IPS DF 6.9 (cell line): ENCODE data around the gene XYLT1.

Source experiments
- DNase-seq: peaks from one replicate; pipeline ENCODE4 v3.0.0-alpha.2; 2013; ENCODE audit warnings: low read depth, low spot score
- H3K27ac ChIP-seq: one replicate; pipeline ENCODE4 v1.5.1; 2013; ENCODE audit warnings: low read length, control low read depth
- H3K27me3 ChIP-seq: 2 replicates; pipeline ENCODE4 v1.6.1; 2013; ENCODE audit warnings: mild to moderate bottlenecking, low read length; ENCODE audit not compliant: control insufficient read depth, insufficient read depth
- H3K36me3 ChIP-seq: 2 replicates; pipeline ENCODE4 v1.6.1; 2013; ENCODE audit warnings: low read length; ENCODE audit not compliant: control insufficient read depth, insufficient read depth
- H3K4me1 ChIP-seq: 2 replicates; pipeline ENCODE4 v1.6.1; 2013; ENCODE audit warnings: low read length; ENCODE audit not compliant: control insufficient read depth, insufficient read depth
- H3K4me3 ChIP-seq: 2 replicates; pipeline ENCODE4 v1.5.1; 2013; ENCODE audit warnings: mild to moderate bottlenecking, low read length
- H3K9me3 ChIP-seq: 2 replicates; pipeline ENCODE4 v1.6.1; 2013; ENCODE audit warnings: low read length, inconsistent platforms; ENCODE audit not compliant: control insufficient read depth, insufficient read depth
- WGBS: extraction: QIAGEN DNeasy Blood & Tissue Kit; methylation state at CpG from one replicate; pipeline ENCODE4 v1.1.7; 2013; ENCODE audit warnings: mixed read lengths, missing lambda C conversion rate; ENCODE audit not compliant: insufficient read length, insufficient coverage; 5-methylcytosine and 5-hydroxymethylcytosine counted together

XYLT1 gene

DNA sequence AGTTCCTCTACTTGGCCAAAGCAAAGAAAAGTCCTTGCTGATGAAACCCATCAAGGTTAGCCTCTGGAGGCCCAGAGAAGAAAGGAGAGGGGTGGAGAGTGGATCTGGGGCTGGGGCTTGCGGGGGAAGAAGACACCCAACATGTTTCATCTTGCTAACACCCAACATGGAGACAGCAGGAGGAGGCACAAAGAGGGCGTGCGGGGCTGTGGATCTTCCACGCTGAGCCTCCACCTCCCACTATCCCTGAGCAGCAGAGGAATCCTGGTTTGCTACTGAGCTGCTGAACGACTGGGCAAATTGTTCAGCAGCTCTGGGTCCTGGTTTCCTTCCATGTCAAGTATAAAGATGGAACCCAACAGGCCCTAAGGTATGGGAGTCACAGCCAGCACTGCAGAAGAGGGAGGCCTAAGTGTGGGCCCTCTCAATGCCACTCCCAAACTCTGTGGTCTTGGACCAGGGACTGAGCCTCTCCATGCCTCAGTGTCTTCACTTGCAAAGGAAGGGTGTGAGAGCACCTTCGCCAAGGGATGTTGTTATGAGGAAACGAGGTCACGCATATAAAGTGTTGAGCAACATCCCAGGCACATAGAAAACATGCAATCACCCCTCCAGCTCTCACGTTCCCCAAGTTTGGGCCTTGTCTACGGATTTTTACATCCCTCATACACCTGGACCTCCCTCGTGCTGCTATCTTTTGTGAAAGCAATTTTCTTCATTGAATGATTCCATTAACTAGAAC is 122.5 kb downstream of the XYLT1 start:
- WGBS, result no CpG with 5 or more reads among the region's 11 CpGs

DNA sequence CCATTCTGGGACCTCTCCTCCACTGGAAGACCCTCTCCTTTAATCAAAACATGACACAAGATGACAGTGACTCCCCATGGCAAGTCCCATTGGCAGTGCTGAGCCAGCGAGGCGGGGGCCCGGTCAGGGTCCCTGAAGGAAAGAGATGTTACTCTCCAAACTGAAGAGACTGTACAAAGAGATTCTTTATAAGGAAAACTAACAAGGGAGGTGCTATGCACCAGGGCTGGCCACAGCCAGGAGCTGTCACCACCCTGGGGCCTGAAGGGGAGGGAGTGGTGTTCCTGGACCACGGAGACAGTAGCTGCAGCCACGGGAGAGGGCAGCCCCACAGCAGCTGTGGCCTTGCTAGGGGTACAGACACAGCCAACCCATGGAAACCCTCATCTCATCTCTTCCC is 123.1 kb downstream of the XYLT1 start:
- Histone ChIP-seq H3K4me3 (no peak overlapping the region; the same call in 1 of the 2 replicates), H3K4me1 (no peaks in the 10 kb centered on the region), H3K27ac (no peak overlapping the region), H3K9me3 (no peaks in the 10 kb centered on the region), H3K36me3 (no peaks in the 10 kb centered on the region), H3K27me3 (no peaks in the 10 kb centered on the region)
- DNase-seq, result no peak
- no CpG with 5 or more reads among the region's 5 CpGs for WGBS

More for the DNA sequence above, 122.5 kb downstream of the XYLT1 start:
- Histone ChIP-seq H3K27ac (no peak overlapping the region), H3K36me3 (no peaks in the 10 kb centered on the region), H3K27me3 (no peaks in the 10 kb centered on the region), H3K4me3 (no peak overlapping the region), H3K9me3 (no peaks in the 10 kb centered on the region), H3K4me1 (no peaks in the 10 kb centered on the region)
- no peak for DNase-seq

DNA sequence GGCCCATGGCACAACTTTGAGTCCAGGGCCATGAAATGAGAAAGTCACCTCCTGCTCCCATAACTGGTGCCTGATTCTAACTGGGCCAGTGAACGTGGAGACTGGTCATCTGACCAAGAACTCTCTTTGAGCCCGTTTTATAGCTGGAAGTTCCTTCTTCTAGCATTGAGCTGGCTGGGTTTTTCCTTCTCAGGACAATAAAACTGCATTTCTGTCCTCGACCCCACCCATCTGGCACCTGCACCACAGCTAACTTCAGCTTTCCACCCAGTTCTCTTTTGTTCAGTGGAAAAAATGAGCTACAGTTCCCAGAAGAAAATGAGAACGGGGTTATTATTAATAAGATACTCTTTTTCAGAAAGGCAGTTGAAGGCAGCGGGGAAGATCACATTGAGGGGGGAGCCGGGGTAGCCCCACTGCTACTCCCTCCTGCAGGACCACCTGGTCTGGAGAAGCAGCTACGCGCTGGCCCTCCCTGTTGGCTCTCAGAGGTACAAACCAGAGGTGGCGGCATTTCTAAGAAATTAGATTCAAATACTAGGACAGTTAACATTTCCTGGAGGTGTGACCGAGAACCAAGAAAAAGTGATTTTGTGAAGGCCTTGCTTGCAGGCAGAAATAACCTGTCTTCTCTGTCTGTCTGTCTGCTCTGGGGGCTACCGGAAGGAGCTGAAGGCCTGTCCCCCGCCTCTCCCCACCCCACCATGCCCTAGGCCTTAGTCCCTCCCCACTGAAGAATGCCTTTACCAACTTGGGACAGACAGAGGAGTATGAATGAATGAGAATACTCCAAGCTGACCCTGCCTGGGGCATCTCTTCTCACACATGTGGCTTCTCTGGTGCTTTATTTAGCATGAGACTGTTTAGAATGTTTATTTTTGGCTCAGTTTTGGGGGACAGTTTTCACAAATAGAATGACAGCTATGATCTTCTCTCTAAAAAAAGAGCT is 123.9 kb downstream of the XYLT1 start:
- no peaks in the 10 kb centered on the region for H3K4me1 ChIP-seq
- H3K9me3 ChIP-seq, result no peaks in the 10 kb centered on the region

DNA sequence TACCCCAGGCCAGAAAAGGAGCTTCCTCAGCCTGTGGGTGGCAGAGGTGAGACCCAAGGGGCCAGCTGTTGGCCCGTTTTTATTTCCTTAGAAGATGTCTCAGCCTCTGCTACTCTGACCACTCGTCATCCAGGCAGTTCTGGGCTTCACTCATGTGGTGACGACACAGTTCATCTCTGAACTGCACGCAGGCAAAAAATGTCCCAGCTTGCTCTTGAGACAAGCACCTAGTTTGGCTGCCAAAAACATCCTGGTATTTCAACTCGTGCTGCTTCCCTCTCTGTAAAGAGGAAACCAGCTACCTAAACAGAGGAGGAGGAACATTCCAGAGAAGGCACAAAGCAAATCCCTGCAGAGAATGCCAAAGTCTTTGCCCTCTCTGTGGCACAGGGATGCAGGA is 125.7 kb downstream of the XYLT1 start:
- no peak overlapping the region for H3K27ac ChIP-seq
- H3K4me1 ChIP-seq, result no peaks in the 10 kb centered on the region
- no CpG with 5 or more reads among the region's 5 CpGs for WGBS
- H3K9me3 ChIP-seq, result no peaks in the 10 kb centered on the region
- no peak overlapping the region for H3K4me3 ChIP-seq
- H3K36me3 ChIP-seq, result no peaks in the 10 kb centered on the region
- H3K27me3 ChIP-seq, result no peaks in the 10 kb centered on the region
- no peak for DNase-seq

More for the DNA sequence above, 123.9 kb downstream of the XYLT1 start:
- H3K27me3 ChIP-seq, result no peaks in the 10 kb centered on the region
- no peak overlapping the region for H3K4me3 ChIP-seq
- no CpG with 5 or more reads among the region's 12 CpGs for WGBS
- H3K36me3 ChIP-seq, result no peaks in the 10 kb centered on the region
- DNase-seq, result no peak
- H3K27ac ChIP-seq, result no peak overlapping the region

DNA sequence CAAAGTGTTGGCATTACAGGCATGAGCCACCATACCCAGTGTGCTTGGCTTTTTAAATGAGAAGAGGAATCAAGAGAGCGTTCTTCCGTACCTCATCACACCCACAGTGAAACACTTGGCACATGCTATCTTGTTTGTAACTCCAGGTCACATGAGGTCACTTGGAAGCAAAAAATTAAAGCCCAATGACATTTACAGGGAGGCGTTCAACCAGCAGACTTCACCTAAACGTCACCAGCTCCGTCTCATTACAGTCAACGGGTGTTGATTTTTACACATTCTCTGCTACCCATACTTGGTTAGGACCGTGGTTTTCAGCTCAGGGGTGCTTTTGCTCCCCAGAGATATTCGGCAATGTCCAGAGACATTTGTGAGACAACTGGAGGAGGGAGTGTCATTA is 127.0 kb downstream of the XYLT1 start:
- no CpG with 5 or more reads among the region's 8 CpGs for WGBS
- DNase-seq, result no peak
- Histone ChIP-seq H3K27ac (no peak overlapping the region), H3K4me3 (no peak overlapping the region), H3K36me3 (no peaks in the 10 kb centered on the region), H3K4me1 (no peaks in the 10 kb centered on the region), H3K9me3 (no peaks in the 10 kb centered on the region), H3K27me3 (no peaks in the 10 kb centered on the region)

DNA sequence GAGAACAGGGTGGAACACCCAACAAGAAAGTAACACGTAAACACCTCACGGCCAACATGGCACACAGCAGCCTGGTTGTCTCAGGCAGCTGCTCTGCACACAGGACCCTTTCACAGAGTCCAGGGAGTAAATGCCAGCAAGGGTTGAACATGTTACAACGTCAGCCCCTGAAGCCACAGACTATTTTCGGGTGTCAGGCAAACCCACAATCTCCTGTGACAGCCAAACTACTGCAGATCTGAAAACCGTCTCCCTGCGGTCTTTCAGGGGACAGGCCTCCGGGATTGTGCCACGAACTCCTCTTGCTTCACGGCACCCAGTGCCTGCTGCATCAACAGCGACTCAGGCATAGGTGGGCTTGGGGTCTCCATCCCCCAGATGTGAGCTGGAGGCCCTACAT is 127.7 kb downstream of the XYLT1 start:
- DNase-seq, result no peak

DNA sequence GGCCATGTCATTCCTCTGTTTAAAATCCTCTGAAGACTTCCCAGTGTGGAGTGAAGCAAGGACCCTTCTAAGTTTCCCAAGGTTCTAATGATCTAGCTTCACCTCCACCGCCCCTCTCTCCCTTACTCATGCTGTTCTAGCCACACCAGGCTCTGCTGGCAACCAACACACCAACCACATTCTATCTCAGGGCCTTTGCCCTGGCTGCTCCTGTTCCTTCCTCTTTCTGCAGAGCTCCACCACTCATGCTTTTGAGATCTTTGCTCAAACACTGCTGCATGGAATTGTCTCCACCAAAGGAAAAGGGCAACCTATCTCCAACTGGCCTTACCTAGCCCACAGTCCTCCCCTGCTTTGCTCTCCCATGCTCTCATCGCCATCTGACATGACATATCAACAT is 128.7 kb downstream of the XYLT1 start:
- no peaks in the 10 kb centered on the region for H3K9me3 ChIP-seq
- H3K4me3 ChIP-seq, result no peak overlapping the region
- DNase-seq, result no peak
- H3K27me3 ChIP-seq, result no peaks in the 10 kb centered on the region
- no peaks in the 10 kb centered on the region for H3K4me1 ChIP-seq
- no peak overlapping the region for H3K27ac ChIP-seq
- H3K36me3 ChIP-seq, result no peaks in the 10 kb centered on the region
- WGBS, result no CpG with 5 or more reads among the region's 2 CpGs

More for the DNA sequence above, 127.7 kb downstream of the XYLT1 start:
- WGBS, result no CpG with 5 or more reads among the region's 10 CpGs
- H3K4me1 ChIP-seq, result no peaks in the 10 kb centered on the region
- H3K27me3 ChIP-seq, result no peaks in the 10 kb centered on the region
- no peak overlapping the region for H3K27ac ChIP-seq
- no peaks in the 10 kb centered on the region for H3K9me3 ChIP-seq
- H3K4me3 ChIP-seq, result no peak overlapping the region
- H3K36me3 ChIP-seq, result no peaks in the 10 kb centered on the region

DNA sequence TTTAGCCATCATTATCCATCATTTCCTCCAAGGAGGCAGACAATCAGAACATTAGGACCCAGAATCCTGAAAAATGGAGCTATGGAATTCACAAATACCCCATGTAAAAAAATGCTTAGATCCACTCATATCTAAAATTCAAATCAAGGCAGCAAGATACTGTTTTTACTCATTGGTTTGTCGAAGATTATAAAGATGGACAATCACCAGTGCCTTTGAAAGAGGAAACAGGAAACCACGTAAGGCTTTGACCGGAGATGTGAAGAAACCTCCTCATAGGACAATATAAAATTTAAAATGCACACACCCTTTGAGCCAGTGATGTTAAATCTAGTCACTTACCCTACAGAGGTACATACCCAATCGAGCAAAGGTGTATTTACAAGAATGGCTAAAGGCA is 130.0 kb downstream of the XYLT1 start:
- Histone ChIP-seq H3K27me3 (no peaks in the 10 kb centered on the region), H3K27ac (no peak overlapping the region), H3K4me3 (no peak overlapping the region), H3K36me3 (no peaks in the 10 kb centered on the region), H3K4me1 (no peaks in the 10 kb centered on the region), H3K9me3 (no peaks in the 10 kb centered on the region)
- WGBS, result no CpG with 5 or more reads among the region's 4 CpGs
- DNase-seq, result no peak

DNA sequence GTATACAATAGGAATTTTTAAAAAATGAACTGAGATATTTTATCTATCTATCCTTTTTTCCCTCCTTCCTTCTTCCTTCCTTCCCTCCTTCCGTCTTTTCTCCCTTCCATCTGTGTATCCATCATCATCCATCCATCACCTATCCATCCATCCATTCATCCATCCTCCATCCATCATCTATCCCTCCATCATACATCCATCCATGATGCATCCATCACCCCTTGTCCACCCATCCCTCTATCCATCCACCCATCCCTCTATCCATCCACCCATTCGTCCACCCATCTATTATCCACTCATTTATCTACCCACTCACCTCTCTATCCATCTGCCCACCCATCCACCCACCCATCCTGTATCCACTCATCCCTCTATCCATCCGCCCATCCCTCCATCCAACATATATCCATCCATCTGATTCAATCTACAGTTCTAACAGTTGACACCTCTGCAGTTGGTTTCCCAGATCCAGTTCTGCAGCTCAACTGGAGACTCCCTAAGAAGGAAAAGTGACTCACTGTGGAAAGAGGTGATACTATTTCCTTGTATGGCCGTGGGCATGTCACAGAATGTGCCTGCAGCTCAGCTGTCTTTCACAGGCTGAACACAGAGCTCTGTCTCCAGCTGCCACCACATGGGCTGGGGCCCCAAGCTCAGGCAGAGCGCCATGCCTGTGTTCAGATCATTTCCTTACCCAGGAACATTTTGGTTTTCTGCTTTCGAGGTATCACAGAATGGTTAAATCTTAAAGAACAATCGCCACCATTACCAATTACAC is 130.8 kb downstream of the XYLT1 start:
- 100% methylated on average over 2 of the region's 7 CpGs for WGBS
- no peaks in the 10 kb centered on the region for H3K4me1 ChIP-seq
- H3K9me3 ChIP-seq, result no peaks in the 10 kb centered on the region
- H3K4me3 ChIP-seq, result no peak overlapping the region
- no peak overlapping the region for H3K27ac ChIP-seq
- no peaks in the 10 kb centered on the region for H3K36me3 ChIP-seq
- no peaks in the 10 kb centered on the region for H3K27me3 ChIP-seq
- no peak for DNase-seq

DNA sequence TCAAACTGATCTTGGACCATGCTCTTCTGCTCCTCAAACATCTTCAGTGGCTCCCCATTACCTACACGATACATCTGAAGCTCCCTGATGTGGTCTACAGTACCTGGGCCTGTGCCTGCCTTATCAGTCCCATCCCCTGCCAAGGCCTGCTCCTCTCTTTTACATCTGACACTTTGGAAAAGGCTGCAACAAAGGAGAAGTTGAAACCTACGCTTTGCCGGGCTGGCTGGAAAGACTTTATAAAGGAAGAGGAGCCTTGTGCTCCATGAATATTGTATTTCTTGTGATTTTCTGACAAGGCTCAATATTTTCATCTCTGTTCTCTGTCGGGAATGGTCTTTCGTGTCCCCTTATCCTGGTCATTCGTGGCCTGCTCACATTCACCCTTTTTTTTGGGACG is 132.5 kb downstream of the XYLT1 start:
- Histone ChIP-seq H3K4me1 (no peaks in the 10 kb centered on the region), H3K27me3 (no peaks in the 10 kb centered on the region), H3K4me3 (no peak overlapping the region), H3K27ac (no peak overlapping the region), H3K36me3 (no peaks in the 10 kb centered on the region), H3K9me3 (no peaks in the 10 kb centered on the region)
- no CpG with 5 or more reads among the region's 7 CpGs for WGBS
- DNase-seq, result no peak
